GM19467 (cell line): ENCODE data around the gene ADARB2.

ENCODE experiments used
- ATAC-seq: cut with Tn5 transposase; IDR thresholded peaks from one replicate; pipeline ENCODE4 v1.9.1; 2021; ENCODE audit warnings: mild to moderate bottlenecking, moderate library complexity; ENCODE audit not compliant: unreplicated experiment

ADARB2 gene

GRCh38 chr10:1736144-1736971, 967 bp downstream of the ADARB2 start:
- no peak for ATAC-seq

GRCh38 chr10:1735562-1735961, 1.8 kb downstream of the ADARB2 start:
- ATAC-seq: no peak

GRCh38 chr10:1734288-1734687, 3.0 kb downstream of the ADARB2 start:
- no peak for ATAC-seq

GRCh38 chr10:1733720-1734119, 3.6 kb downstream of the ADARB2 start:
- no peak for ATAC-seq

- no peak for ATAC-seq
Observed at GRCh38 chr10:1732564-1732996, 4.7 kb downstream of the ADARB2 start.

GRCh38 chr10:1731592-1731991, 5.7 kb downstream of the ADARB2 start:
- ATAC-seq: no peak

GRCh38 chr10:1729751-1730150, 7.6 kb downstream of the ADARB2 start:
- no peak for ATAC-seq

- ATAC-seq: no peak
Observed at GRCh38 chr10:1726861-1727260, 10.5 kb downstream of the ADARB2 start.

- ATAC-seq: no peak
Observed at GRCh38 chr10:1724921-1725488, 12.3 kb downstream of the ADARB2 start.

- no peak for ATAC-seq
Observed at GRCh38 chr10:1716839-1717238, 20.5 kb downstream of the ADARB2 start.

- no peak for ATAC-seq
Observed at GRCh38 chr10:1715821-1716220, 21.5 kb downstream of the ADARB2 start.

GRCh38 chr10:1712944-1713671, 24.2 kb downstream of the ADARB2 start:
- ATAC-seq: no peak

- no peak for ATAC-seq
Observed at GRCh38 chr10:1712314-1712713, 25.0 kb downstream of the ADARB2 start.

- no peak for ATAC-seq
Observed at GRCh38 chr10:1709161-1709560, 28.2 kb downstream of the ADARB2 start.

GRCh38 chr10:1708746-1709145, 28.6 kb downstream of the ADARB2 start:
- no peak for ATAC-seq

- ATAC-seq: no peak
Observed at GRCh38 chr10:1706711-1707110, 30.6 kb downstream of the ADARB2 start.

- ATAC-seq: no peak
Observed at GRCh38 chr10:1706256-1706655, 31.1 kb downstream of the ADARB2 start.

- ATAC-seq: no peak
Observed at GRCh38 chr10:1698185-1698584, 39.1 kb downstream of the ADARB2 start.

- no peak for ATAC-seq
Observed at GRCh38 chr10:1696106-1696505, 41.2 kb downstream of the ADARB2 start.

- no peak for ATAC-seq
Observed at GRCh38 chr10:1690086-1690485, 47.2 kb downstream of the ADARB2 start.

- no peak for ATAC-seq
Observed at GRCh38 chr10:1688531-1688930, 48.8 kb downstream of the ADARB2 start.

- no peak for ATAC-seq
Observed at GRCh38 chr10:1687623-1688150, 49.6 kb downstream of the ADARB2 start.
